ENCODE data around the gene VASH1.

- no peak for TF ChIP-seq CTCF (IDR thresholded peaks at IDR 0.05)
- no peak for TF ChIP-seq POLR2A (IDR thresholded peaks at IDR 0.05)
These were observed 25.3 kb downstream of the VASH1 start for GRCh38 chr14:76786601-76787000.
